OCI-LY7 (cell line): ENCODE data around the gene LRRC47. TPM values are rescaled to one million over a fixed set of nuclear protein-coding genes. Genes with fewer than 3 reads are reported as not detected.

ENCODE experiments used
- BruUV-seq: library from RNA; stranded (reverse); fragments of 400-500 nt; replicated peaks from 2 replicates; lab custom pipeline; 2021; lab: Mats Ljungman, UMichigan
- CTCF ChIA-PET: fragments of 300-600 bp; sonication (Branson Sonifier 250); formaldehyde crosslinking; loops from one replicate; lab custom pipeline; 2022; ENCODE audit warnings: antibody characterized with exemption; ENCODE audit not compliant: unreplicated experiment; lab: Charles Lee
- POLR2A ChIA-PET: fragments of 300-600 bp; sonication (Branson Sonifier 250); formaldehyde crosslinking; loops from one replicate; lab custom pipeline; 2022; ENCODE audit warnings: antibody characterized with exemption; lab: Charles Lee
- DNase-seq: peaks from one replicate; pipeline ENCODE4 v3.0.0-alpha.2; 2015; ENCODE audit warnings: low spot score
- H2AFZ ChIP-seq: fragments of 200-600 bp; sonication (generic), shearing (Covaris generic); 2 replicates; pipeline ENCODE4 v1.6.1; 2014; ENCODE audit warnings: mild to moderate bottlenecking, antibody characterized with exemption, low read length, moderate library complexity
- H3K27ac ChIP-seq: fragments of 200-600 bp; sonication (generic); 2 replicates; pipeline ENCODE4 v1.5.1; 2014; ENCODE audit warnings: mixed run types, low read depth, mild to moderate bottlenecking, moderate library complexity, low read length, inconsistent platforms; ENCODE audit not compliant: poor library complexity, severe bottlenecking
- H3K36me3 ChIP-seq: fragments of 200-600 bp; sonication (generic); 2 replicates; pipeline ENCODE4 v1.6.1; 2014; ENCODE audit warnings: mild to moderate bottlenecking, antibody characterized with exemption, low read length, moderate library complexity, mixed read lengths; ENCODE audit not compliant: insufficient read depth
- H3K4me1 ChIP-seq: fragments of 200-600 bp; sonication (generic); 2 replicates; pipeline ENCODE4 v1.5.1; 2014; ENCODE audit warnings: mild to moderate bottlenecking, low read length; ENCODE audit not compliant: insufficient read depth, poor library complexity, severe bottlenecking
- H3K4me2 ChIP-seq: fragments of 200-600 bp; sonication (generic); 2 replicates; pipeline ENCODE4 v1.6.1; 2014; ENCODE audit warnings: mild to moderate bottlenecking, low read length
- H3K4me3 ChIP-seq: fragments of 200-600 bp; sonication (generic); 2 replicates; pipeline ENCODE4 v1.5.1; 2014; ENCODE audit warnings: mild to moderate bottlenecking, low read depth, low read length; ENCODE audit not compliant: poor library complexity, severe bottlenecking
- H3K79me2 ChIP-seq: fragments of 200-600 bp; sonication (generic); 2 replicates; pipeline ENCODE4 v1.6.1; 2016; ENCODE audit warnings: low read depth, mild to moderate bottlenecking, low read length, moderate library complexity, mixed read lengths; ENCODE audit not compliant: insufficient read depth
- H3K9me2 ChIP-seq: fragments of 200-600 bp; sonication (generic); 2 replicates; pipeline ENCODE4 v1.6.1; 2016; ENCODE audit warnings: mild to moderate bottlenecking, low read length, mixed read lengths; ENCODE audit not compliant: insufficient read depth
- H3K9me3 ChIP-seq: fragments of 200-600 bp; sonication (generic); 2 replicates; pipeline ENCODE4 v1.6.1; 2014; ENCODE audit warnings: mild to moderate bottlenecking, mixed run types, low read length, mixed read lengths
- H4K20me1 ChIP-seq: fragments of 200-600 bp; sonication (generic); 2 replicates; pipeline ENCODE4 v1.6.1; 2014; ENCODE audit warnings: mild to moderate bottlenecking, antibody characterized with exemption, low read length, moderate library complexity, mixed read lengths; ENCODE audit not compliant: insufficient read depth
- EZH2phosphoT487 ChIP-seq: fragments of 200-600 bp; sonication (generic); IDR thresholded peaks from 2 replicates; pipeline ENCODE4 v1.6.1; 2018; ENCODE audit warnings: low read depth, borderline replicate concordance, mild to moderate bottlenecking, mixed run types, antibody characterized with exemption, low read length, moderate library complexity, mixed read lengths
- intact Hi-C: fragments of 100-400 bp; cut with micrococcal nuclease; formaldehyde crosslinking; loops from one replicate; pipeline ENCODE4 v1.10.0; 2022; ENCODE audit not compliant: unreplicated experiment
- total RNA-seq, 2 experiments: library from RNA; depleted of rRNA in 1 of 2; stranded (reverse); fragments of >200 nt in 1 of 2; shearing (Covaris generic) in 1 of 2; gene quantifications; 2 replicates each; pipeline ENCODE4 v1.2.3, GENCODE V29; 2014 to 2022
- TF ChIP-seq, protein P1 (sequence below): fragments of 200-600 bp; sonication (generic); conservative IDR thresholded peaks from 2 replicates; pipeline ENCODE4 v1.5.1; 2014; ENCODE audit warnings: mild to moderate bottlenecking, antibody characterized with exemption, low read length, moderate library complexity, mixed read lengths

LRRC47 gene
- total RNA-seq, 2 experiments from 2014 or later: 36.4 to 49.1 TPM

DNA sequence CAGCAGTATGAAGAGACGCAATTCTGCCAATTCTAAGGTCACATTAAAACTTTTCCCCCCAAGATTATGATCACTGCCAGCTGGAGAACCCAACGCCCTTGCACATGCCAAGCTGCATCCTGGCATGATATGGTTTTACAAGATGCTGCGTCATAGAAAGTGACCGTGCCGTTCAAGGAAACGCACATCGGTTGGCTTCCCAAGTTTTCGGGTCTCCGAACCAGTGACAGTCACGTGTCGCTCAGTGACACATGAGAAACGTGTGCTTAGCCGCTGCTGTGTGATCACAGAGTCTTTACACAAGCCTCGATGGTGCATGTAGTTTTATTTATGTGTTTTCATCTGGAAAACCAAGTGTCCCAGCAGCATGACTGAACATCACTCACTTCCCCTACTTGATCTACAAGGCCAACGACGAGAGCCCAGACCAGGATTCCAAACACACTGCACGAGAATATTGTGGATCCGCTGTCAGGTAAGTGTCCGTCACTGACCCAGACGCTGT, 16.3 kb downstream of the LRRC47 start:
- Histone ChIP-seq H4K20me1 (no peaks in the 10 kb centered on the region), H3K9me2 (no peaks in the 10 kb centered on the region), H3K36me3 (peaks cover 64% of the 10 kb centered on the region), H3K79me2 (no peaks in the 10 kb centered on the region), H3K4me2 (no peak overlapping the region), H3K4me1 (peaks cover 8% of the 10 kb centered on the region), H3K9me3 (no peaks in the 10 kb centered on the region), H3K4me3 (no peak overlapping the region), H3K27ac (no peak overlapping the region), H2AFZ (no peak overlapping the region)
- intact Hi-C loops: no loop called here
- TF ChIP-seq EZH2phosphoT487: no peak
- TF ChIP-seq, protein P1, sequence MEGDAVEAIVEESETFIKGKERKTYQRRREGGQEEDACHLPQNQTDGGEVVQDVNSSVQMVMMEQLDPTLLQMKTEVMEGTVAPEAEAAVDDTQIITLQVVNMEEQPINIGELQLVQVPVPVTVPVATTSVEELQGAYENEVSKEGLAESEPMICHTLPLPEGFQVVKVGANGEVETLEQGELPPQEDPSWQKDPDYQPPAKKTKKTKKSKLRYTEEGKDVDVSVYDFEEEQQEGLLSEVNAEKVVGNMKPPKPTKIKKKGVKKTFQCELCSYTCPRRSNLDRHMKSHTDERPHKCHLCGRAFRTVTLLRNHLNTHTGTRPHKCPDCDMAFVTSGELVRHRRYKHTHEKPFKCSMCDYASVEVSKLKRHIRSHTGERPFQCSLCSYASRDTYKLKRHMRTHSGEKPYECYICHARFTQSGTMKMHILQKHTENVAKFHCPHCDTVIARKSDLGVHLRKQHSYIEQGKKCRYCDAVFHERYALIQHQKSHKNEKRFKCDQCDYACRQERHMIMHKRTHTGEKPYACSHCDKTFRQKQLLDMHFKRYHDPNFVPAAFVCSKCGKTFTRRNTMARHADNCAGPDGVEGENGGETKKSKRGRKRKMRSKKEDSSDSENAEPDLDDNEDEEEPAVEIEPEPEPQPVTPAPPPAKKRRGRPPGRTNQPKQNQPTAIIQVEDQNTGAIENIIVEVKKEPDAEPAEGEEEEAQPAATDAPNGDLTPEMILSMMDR: no peak
- no TSS peak for BruUV-seq
- CTCF ChIA-PET: no interaction called here
- POLR2A ChIA-PET: no interaction called here
- no peak for DNase-seq

DNA sequence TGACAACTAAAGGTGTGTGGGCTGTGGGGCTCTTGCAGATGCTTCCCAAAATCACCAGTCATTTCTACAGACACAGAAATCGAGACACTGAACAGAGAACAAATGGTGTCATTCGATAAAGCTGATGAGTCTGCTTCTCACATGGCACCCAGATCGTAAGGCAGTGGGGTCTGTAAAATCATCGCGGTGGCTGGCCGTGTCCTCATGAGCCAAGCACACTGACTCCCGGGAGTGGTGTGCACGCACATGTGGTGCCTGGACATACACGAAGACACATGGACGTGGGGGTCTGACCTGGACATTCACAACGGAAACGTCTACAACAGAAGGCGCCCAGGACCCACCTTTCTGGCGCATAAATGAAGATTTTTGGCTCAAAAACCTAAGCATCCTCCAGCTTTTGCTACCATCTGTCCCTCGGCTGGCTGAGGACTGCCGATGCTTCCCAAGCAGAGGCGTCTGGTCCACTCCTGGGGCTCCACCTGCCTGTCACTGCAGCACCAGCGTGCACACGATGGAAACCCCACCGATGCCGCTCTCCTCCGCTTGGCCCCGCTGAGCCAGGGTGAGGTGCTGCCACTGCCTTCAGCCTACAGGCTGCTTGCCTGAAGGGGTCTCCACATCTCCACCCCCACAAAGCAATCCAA, 16.9 kb downstream of the LRRC47 start:
- H3K9me2 ChIP-seq: no peaks in the 10 kb centered on the region
- H3K79me2 ChIP-seq: no peaks in the 10 kb centered on the region
- H3K27ac ChIP-seq: no peak overlapping the region
- peaks cover 58% of the 10 kb centered on the region for H3K36me3 ChIP-seq
- H4K20me1 ChIP-seq: no peaks in the 10 kb centered on the region
- ChIA-PET CTCF (no interaction called here), POLR2A (no interaction called here)
- intact Hi-C loops: no loop called here
- TF ChIP-seq EZH2phosphoT487: no peak
- TF ChIP-seq, protein P1: no peak
- no peak overlapping the region for H3K4me3 ChIP-seq
- no peak overlapping the region for H2AFZ ChIP-seq
- no TSS peak for BruUV-seq
- H3K9me3 ChIP-seq: no peaks in the 10 kb centered on the region
- no peak for DNase-seq
- peaks cover 8% of the 10 kb centered on the region for H3K4me1 ChIP-seq
- no peak overlapping the region for H3K4me2 ChIP-seq

DNA sequence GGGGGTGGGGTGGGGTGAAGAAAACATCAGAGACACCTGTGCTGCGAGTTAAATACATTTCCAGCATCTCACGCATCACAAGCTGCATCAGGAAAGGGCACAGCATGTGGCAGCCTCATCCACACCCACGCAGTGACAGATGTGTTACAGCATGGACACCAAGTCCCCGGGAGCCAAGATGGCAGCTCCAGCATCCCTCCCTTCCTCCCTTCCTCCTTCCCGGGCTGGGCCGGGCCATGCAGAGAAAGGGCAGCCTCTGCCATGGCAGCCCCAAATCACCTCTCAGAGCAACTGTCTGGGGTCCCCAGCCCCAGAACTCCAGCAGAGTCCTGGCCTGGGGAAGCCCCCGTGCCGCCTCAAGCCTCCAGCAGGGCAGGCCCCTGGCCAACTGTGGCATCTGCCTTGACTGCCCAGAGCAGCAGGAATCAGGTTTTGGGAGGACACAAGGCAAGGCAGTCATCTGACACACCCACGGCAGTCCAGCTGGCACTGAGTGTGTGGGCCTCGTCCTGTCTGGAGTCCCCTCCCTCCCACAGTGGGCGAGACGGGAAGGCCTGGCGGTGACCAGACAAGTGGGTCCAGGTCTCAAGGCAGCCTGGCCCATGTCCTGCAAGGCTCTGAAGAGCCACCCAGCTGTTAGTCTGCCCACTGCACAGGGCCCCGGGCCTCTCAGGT, 17.6 kb downstream of the LRRC47 start:
- intact Hi-C loops: no loop called here
- BruUV-seq: no TSS peak
- TF ChIP-seq, protein P1: no peak
- TF ChIP-seq EZH2phosphoT487: no peak

More for the DNA sequence above, 17.6 kb downstream of the LRRC47 start:
- Histone ChIP-seq H3K4me1 (peaks cover 8% of the 10 kb centered on the region), H3K79me2 (no peaks in the 10 kb centered on the region), H3K9me3 (no peaks in the 10 kb centered on the region), H2AFZ (no peak overlapping the region), H3K4me3 (no peak overlapping the region), H4K20me1 (no peaks in the 10 kb centered on the region), H3K9me2 (no peaks in the 10 kb centered on the region), H3K27ac (no peak overlapping the region), H3K36me3 (peaks cover 52% of the 10 kb centered on the region), H3K4me2 (no peak overlapping the region)
- ChIA-PET CTCF (no interaction called here), POLR2A (no interaction called here)
- DNase-seq: no peak
